Kasumi-1 (cell line): Measurements from ENCODE around the gene EYA2.

ENCODE experiments used
- DNase-seq, 2 experiments: peaks; one replicate each; lab custom pipeline; 2025; lab: John Stamatoyannopoulos, UW

The EYA2 gene

GRCh38 chr20:47111576-47111975, 216.9 kb downstream of the EYA2 start:
- DNase-seq = no peak

GRCh38 chr20:47113362-47114109, 218.9 kb downstream of the EYA2 start:
- DNase-seq = no peak

GRCh38 chr20:47115694-47116093, 221.1 kb downstream of the EYA2 start:
- no peak for DNase-seq

GRCh38 chr20:47117371-47117770, 222.7 kb downstream of the EYA2 start:
- DNase-seq = no peak

GRCh38 chr20:47117773-47118172, 223.1 kb downstream of the EYA2 start:
- DNase-seq = no peak

GRCh38 chr20:47118206-47118605, 223.6 kb downstream of the EYA2 start:
- no peak for DNase-seq

- no peak for DNase-seq
Observed at GRCh38 chr20:47118641-47119040, 224.0 kb downstream of the EYA2 start.

- no peak for DNase-seq
Observed at GRCh38 chr20:47120346-47120936, 225.8 kb downstream of the EYA2 start.

- no peak for DNase-seq
Observed at GRCh38 chr20:47122560-47122959, 227.9 kb downstream of the EYA2 start.

GRCh38 chr20:47124181-47124717, 229.6 kb downstream of the EYA2 start:
- no peak for DNase-seq

GRCh38 chr20:47125508-47125757, 230.8 kb downstream of the EYA2 start:
- no peak for DNase-seq

GRCh38 chr20:47125758-47126591, 231.3 kb downstream of the EYA2 start:
- no peak for DNase-seq

GRCh38 chr20:47126709-47127108, 232.1 kb downstream of the EYA2 start:
- DNase-seq = no peak

- DNase-seq = no peak
Observed at GRCh38 chr20:47127546-47127945, 232.9 kb downstream of the EYA2 start.

GRCh38 chr20:47127999-47128398, 233.4 kb downstream of the EYA2 start:
- DNase-seq = no peak

GRCh38 chr20:47129306-47129705, 234.7 kb downstream of the EYA2 start:
- no peak for DNase-seq

GRCh38 chr20:47133809-47134456, 239.3 kb downstream of the EYA2 start:
- no peak for DNase-seq

GRCh38 chr20:47136782-47137181, 242.1 kb downstream of the EYA2 start:
- DNase-seq = no peak

- no peak for DNase-seq
Observed at GRCh38 chr20:47137231-47137870, 242.7 kb downstream of the EYA2 start.

GRCh38 chr20:47139934-47140535, 245.4 kb downstream of the EYA2 start:
- no peak for DNase-seq

- DNase-seq = no peak
Observed at GRCh38 chr20:47141350-47141921, 246.8 kb downstream of the EYA2 start.
